ENCODE measurements around the gene NUFIP2.

GRCh38 chr17:29294580-29294900, 592 bp upstream of the NUFIP2 start:
- TF ChIP-seq FOXJ3 (CRISPR knock-in tag; IDR thresholded peaks at IDR 0.05; ENCODE audit: borderline replicate concordance) (no peak), FOXP1 (CRISPR knock-in tag; IDR thresholded peaks at IDR 0.05; ENCODE audit: borderline replicate concordance) (no peak), CREM (CRISPR knock-in tag; IDR thresholded peaks at IDR 0.05) (no peak), ATF1 (CRISPR knock-in tag; IDR thresholded peaks at IDR 0.05) (no peak), HMGXB4 (CRISPR knock-in tag; IDR thresholded peaks at IDR 0.05) (no peak), ZNF121 (CRISPR knock-in tag; IDR thresholded peaks at IDR 0.05) (no peak)
- TF ChIP-seq, protein P1, sequence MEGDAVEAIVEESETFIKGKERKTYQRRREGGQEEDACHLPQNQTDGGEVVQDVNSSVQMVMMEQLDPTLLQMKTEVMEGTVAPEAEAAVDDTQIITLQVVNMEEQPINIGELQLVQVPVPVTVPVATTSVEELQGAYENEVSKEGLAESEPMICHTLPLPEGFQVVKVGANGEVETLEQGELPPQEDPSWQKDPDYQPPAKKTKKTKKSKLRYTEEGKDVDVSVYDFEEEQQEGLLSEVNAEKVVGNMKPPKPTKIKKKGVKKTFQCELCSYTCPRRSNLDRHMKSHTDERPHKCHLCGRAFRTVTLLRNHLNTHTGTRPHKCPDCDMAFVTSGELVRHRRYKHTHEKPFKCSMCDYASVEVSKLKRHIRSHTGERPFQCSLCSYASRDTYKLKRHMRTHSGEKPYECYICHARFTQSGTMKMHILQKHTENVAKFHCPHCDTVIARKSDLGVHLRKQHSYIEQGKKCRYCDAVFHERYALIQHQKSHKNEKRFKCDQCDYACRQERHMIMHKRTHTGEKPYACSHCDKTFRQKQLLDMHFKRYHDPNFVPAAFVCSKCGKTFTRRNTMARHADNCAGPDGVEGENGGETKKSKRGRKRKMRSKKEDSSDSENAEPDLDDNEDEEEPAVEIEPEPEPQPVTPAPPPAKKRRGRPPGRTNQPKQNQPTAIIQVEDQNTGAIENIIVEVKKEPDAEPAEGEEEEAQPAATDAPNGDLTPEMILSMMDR (IDR thresholded peaks at IDR 0.05), result no peak

All from WTC11 (cell line).